Omental fat pad (tissue), 4 donors: ENCODE data around the gene ZNF330. TPM values are rescaled to one million over a fixed set of nuclear protein-coding genes. Genes with fewer than 3 reads are reported as not detected.

Experiments
- ATAC-seq: fragments of 150-250 bp; one replicate; pipeline ENCODE4 v1.9.1; 2016; ENCODE audit warnings: mild to moderate bottlenecking, moderate library complexity; ENCODE audit not compliant: low FRiP score
- DNase-seq: peaks from one replicate; pipeline ENCODE4 v3.0.0-alpha.2; 2019; ENCODE audit warnings: low spot score
- total RNA-seq, 4 donors: library from RNA; depleted of rRNA; stranded (reverse); fragments of >200 nt; gene quantifications; one replicate each; pipeline ENCODE4 v1.1.0, GENCODE V29; 2016
- TF ChIP-seq, protein P1 (sequence below), 3 donors: fragments of 450-650 bp; IDR thresholded peaks; one replicate each; pipeline ENCODE4 v1.5.1; 2016 to 2017; ENCODE audit warnings: antibody characterized with exemption in 3 of 3, mild to moderate bottlenecking in 3 of 3, moderate library complexity in 2 of 3

ZNF330 gene
- total RNA-seq, 4 donors from 2014 or later, result 29.6 to 48.5 (median 36.0) TPM

DNA sequence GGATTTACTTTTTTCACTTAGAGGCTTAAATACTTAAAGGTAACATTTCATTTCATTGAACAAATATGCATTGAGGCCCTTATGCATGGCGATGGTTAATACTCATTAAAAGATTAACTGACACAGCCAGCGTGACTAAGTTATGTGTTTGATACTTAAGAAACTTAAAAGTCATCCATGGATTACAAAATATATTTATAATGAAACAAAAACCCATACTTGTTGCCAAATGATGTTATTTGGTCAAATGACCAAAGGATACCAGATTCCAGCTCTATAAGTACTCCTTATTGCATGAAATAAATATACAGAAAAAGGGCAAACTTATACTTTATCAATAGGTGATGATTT, 26.7 kb downstream of the ZNF330 start:
- ATAC-seq (no peak), DNase-seq (no peak)
- TF ChIP-seq, protein P1, sequence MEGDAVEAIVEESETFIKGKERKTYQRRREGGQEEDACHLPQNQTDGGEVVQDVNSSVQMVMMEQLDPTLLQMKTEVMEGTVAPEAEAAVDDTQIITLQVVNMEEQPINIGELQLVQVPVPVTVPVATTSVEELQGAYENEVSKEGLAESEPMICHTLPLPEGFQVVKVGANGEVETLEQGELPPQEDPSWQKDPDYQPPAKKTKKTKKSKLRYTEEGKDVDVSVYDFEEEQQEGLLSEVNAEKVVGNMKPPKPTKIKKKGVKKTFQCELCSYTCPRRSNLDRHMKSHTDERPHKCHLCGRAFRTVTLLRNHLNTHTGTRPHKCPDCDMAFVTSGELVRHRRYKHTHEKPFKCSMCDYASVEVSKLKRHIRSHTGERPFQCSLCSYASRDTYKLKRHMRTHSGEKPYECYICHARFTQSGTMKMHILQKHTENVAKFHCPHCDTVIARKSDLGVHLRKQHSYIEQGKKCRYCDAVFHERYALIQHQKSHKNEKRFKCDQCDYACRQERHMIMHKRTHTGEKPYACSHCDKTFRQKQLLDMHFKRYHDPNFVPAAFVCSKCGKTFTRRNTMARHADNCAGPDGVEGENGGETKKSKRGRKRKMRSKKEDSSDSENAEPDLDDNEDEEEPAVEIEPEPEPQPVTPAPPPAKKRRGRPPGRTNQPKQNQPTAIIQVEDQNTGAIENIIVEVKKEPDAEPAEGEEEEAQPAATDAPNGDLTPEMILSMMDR (IDR thresholded peaks at IDR 0.05), result no peak

DNA sequence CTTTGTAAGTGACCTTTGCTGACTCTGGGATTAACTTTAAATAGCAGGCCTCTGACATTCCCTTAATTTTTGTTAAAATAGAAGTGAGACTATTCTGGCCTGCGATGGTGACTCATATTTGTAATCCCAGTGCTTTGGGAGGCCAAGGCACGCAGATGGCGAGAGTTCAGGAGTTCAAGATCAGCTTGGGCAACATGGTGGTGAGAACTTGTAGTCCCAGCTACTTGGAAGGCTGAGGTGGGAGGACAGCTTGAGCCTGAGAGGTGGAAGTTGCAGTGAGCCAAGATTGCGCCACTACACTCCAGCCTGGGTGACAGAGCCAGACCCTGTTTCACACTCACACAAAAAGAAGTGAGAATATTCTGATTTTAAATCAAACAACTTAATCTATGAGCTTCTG, 27.3 kb downstream of the ZNF330 start:
- ATAC-seq (no peak), DNase-seq (no peak)
- TF ChIP-seq, protein P1 (IDR thresholded peaks at IDR 0.05), result no peak

DNA sequence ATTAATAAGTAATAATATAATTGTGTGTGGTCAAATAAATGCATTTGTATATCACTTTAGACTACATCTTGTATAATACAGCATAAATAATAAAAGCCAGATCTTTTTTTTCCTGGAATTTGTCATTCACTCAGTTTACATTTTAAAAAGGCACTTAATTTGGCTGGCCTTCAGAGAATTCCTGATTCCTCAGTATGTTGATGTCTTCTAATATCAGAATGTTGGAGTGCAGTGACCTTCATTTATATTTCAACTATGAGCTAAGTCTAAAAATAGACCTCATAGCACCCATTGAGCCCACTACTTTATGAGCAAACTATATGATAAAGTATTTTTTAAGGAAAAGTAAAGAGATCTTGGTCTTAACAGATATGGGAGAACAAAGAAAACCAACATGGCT, 27.8 kb downstream of the ZNF330 start:
- ATAC-seq (no peak), DNase-seq (no peak)
- TF ChIP-seq, protein P1 (IDR thresholded peaks at IDR 0.05), result no peak

DNA sequence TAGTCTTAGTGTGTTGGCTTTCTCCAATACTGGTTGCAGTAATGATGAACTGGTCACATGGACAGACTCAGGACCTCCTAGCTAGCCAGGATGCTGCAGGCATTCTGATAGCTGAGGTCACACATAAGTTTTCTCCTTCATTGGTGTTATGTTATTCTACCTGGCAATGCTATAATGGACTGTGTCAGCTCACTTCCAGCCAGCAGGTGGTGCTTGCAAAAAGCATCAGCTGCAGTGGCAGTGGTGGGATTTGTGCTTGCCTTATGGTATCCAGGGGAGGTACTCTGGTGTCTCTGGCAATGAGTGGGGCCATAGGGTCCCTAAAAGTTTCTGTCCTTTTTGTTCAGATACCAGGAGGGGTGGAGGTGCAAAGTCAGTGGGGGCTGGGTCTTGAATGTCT, 33.6 kb downstream of the ZNF330 start:
- DNase-seq (no peak), ATAC-seq (no peak)
- TF ChIP-seq, protein P1 (IDR thresholded peaks at IDR 0.05), result no peak

DNA sequence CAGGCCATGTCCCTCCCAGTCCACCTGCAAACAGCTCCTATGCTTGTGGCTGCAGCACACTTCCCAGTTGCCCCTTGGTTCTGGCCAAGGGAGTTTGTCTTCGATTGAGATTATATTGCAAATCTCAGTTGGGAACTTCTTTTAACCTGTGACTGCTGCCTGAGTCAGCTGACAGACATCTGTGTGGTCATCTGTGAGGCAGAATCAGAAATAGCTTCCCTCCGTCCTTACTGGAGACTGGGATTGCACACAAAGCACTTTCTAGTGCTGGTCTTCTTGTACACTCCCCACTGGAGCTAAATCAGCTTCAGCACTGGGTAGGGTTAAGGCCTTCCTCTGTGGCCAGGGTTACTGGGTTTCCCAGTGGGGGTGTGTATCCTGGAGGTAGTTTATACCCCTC, 34.3 kb downstream of the ZNF330 start:
- DNase-seq (no peak), ATAC-seq (no peak)
- TF ChIP-seq, protein P1 (IDR thresholded peaks at IDR 0.05), result no peak

DNA sequence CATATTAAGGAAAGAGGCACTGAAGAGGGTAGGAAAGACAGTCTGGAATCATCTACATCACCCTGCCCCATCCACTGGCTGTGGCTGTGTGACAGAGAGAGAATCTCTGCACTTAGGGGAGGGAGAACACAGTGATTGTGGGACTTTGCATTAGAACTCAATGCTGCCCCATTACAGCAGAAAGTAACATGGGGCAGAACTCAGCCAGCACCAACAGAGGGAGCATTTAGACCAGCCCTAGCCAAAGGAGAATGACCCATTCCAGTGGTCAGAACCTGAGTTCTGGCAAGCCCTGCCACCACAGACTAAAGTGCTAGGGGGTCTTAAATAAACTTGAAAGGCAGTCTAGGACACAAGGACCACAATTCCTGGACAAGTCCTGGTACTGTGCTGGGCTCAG, 37.9 kb downstream of the ZNF330 start:
- TF ChIP-seq, protein P1 (IDR thresholded peaks at IDR 0.05), result no peak
- ATAC-seq, result no peak
- DNase-seq, result no peak

DNA sequence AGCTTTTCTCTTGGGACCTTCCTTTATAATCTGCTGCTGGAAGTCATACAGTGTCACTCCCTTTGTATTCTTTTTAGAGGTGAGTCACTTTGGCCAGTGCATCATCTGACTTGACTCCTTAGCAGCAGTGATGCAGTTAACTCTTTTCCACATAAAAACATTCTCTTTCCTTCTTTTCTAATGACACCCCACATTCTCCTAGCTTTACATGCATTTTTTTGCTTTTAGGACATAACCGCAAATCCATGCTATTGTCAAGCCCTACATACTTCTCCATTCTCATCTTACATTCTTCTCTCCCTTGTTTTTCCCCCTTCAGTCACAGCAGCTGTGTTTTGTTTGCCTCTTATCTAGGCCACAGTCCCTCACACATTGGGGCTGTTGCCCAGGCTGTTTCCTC, 55.1 kb downstream of the ZNF330 start:
- DNase-seq (no peak), ATAC-seq (no peak)
- TF ChIP-seq, protein P1 (IDR thresholded peaks at IDR 0.05), result no peak
